Lower lobe of right lung (tissue), 2 donors: ENCODE measurements around the gene SCN2B. TPM values are rescaled to one million over a fixed set of nuclear protein-coding genes. Genes with fewer than 3 reads are reported as not detected.

Experiments
- ATAC-seq, 2 donors: fragments of 200-7000 bp; cut with Tn5 transposase; one replicate each; pipeline ENCODE4 v1.9.1; 2020 to 2022; ENCODE audit warnings: mild to moderate bottlenecking in 2 of 2, moderate library complexity in 2 of 2
- DNase-seq: peaks from one replicate; pipeline ENCODE4 v3.0.0-alpha.2; 2020
- H3K27ac ChIP-seq: fragments of 200-600 bp; one replicate; pipeline ENCODE4 v1.8.0; 2022
- H3K27me3 ChIP-seq: fragments of 200-600 bp; one replicate; pipeline ENCODE4 v1.8.0; 2022; ENCODE audit warnings: low read depth
- H3K36me3 ChIP-seq: fragments of 200-600 bp; one replicate; pipeline ENCODE4 v1.8.0; 2022; ENCODE audit warnings: mild to moderate bottlenecking
- H3K4me1 ChIP-seq: fragments of 200-600 bp; one replicate; pipeline ENCODE4 v1.8.0; 2022
- H3K4me3 ChIP-seq: fragments of 200-600 bp; one replicate; pipeline ENCODE4 v1.8.0; 2022; ENCODE audit warnings: mild to moderate bottlenecking
- H3K9me3 ChIP-seq: fragments of 200-600 bp; one replicate; pipeline ENCODE4 v1.8.0; 2022
- intact Hi-C: fragments of 100-400 bp; cut with DNase I; formaldehyde crosslinking; loops from one replicate; pipeline ENCODE4 v1.11.0; 2022
- total RNA-seq: library from RNA; stranded (reverse); fragmentation: NEBNext Ultra II Directional; extraction: Animal tissue kit (Norgen Biotek cat#: 25700); gene quantifications from one replicate; pipeline ENCODE4 v1.2.1, GENCODE V29; 2021
- TF ChIP-seq, protein P1 (sequence below): fragments of 200-600 bp; IDR thresholded peaks from one replicate; pipeline ENCODE4 v1.8.0; 2022; ENCODE audit warnings: antibody characterized with exemption, mild to moderate bottlenecking
- donor health status: DM: no; HTN: yes; CAD: no; lungs with severe emphysema.

Gene SCN2B
- total RNA-seq, 1 donor from 2014 or later, result 1.6 TPM

DNA sequence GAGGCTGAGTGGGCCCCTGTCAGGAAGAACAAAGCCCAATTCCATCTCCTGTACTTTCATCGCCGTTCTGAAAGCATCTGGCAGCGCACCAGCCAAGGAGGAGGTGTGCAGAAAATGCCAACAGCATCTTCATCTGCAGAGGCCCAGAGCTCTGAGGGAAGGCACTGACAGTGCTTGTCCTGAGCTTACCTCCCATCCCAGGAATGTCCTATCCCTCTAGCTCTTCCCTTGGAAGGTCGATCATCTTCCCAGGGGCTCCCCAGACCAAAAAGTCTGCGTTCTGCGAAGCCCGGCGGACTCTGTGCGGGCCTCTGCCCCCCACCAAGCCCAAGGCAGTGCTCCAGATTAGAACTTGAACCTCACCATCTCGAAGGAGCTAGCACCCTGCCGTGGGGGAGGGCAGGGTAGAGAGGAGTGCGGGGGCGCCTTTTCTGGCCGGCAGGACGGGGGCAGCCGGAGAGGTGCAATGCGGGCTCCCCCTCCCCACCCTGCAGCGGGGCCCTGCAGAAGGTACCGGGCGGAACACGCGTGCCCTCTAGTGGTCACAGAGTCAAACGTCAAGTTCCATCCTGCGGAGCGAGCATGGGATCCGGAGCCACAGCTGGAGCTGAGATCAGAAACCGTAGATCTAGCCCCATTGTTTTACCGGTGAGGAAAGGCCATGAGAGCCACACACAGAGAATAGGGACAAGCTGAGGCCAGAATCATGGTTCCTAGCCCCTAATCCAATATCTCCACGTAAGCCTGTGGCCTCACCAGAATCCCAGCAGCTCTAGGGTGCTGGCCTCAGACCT is 5.0 kb downstream of the SCN2B start:
- peaks cover 23% of the 10 kb centered on the region for H3K4me1 ChIP-seq
- H3K4me3 ChIP-seq, result no peak overlapping the region
- no peak overlapping the region for H3K27ac ChIP-seq
- ATAC-seq, result peak; percentile 82 to 86
- intact Hi-C loops, result no loop called here
- H3K9me3 ChIP-seq, result no peaks in the 10 kb centered on the region
- TF ChIP-seq, protein P1, sequence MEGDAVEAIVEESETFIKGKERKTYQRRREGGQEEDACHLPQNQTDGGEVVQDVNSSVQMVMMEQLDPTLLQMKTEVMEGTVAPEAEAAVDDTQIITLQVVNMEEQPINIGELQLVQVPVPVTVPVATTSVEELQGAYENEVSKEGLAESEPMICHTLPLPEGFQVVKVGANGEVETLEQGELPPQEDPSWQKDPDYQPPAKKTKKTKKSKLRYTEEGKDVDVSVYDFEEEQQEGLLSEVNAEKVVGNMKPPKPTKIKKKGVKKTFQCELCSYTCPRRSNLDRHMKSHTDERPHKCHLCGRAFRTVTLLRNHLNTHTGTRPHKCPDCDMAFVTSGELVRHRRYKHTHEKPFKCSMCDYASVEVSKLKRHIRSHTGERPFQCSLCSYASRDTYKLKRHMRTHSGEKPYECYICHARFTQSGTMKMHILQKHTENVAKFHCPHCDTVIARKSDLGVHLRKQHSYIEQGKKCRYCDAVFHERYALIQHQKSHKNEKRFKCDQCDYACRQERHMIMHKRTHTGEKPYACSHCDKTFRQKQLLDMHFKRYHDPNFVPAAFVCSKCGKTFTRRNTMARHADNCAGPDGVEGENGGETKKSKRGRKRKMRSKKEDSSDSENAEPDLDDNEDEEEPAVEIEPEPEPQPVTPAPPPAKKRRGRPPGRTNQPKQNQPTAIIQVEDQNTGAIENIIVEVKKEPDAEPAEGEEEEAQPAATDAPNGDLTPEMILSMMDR, result peak; percentile 92
- no peaks in the 10 kb centered on the region for H3K36me3 ChIP-seq
- no peaks in the 10 kb centered on the region for H3K27me3 ChIP-seq
- DNase-seq, result peak; percentile 82

DNA sequence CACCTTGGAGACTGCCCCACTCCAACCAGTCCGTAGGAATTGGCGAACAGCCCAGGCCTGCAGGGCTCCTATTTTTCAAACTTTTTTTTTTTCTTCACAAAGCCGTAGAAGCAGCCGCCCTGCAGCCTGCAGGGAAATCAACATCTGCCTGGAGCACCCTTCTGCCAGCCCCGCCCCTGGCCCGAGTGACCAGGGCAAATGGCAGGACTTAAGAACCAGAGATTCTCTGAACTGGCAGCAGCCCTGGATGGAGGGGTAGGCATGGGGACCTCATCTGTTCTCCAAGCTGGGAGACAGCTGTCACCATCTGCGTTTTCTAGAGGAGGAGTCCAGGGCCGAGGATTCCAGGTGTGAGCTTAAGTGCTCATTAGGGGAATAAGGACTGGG is 5.6 kb downstream of the SCN2B start:
- TF ChIP-seq, protein P1, result no peak
- ATAC-seq (peak in 1 of 2 donors; percentile 4), DNase-seq (no peak)
- intact Hi-C loops, result no loop called here
- no peak overlapping the region for H3K27ac ChIP-seq
- H3K9me3 ChIP-seq, result no peaks in the 10 kb centered on the region
- H3K4me3 ChIP-seq, result no peak overlapping the region
- peaks cover 22% of the 10 kb centered on the region for H3K4me1 ChIP-seq
- H3K27me3 ChIP-seq, result no peaks in the 10 kb centered on the region
- no peaks in the 10 kb centered on the region for H3K36me3 ChIP-seq

DNA sequence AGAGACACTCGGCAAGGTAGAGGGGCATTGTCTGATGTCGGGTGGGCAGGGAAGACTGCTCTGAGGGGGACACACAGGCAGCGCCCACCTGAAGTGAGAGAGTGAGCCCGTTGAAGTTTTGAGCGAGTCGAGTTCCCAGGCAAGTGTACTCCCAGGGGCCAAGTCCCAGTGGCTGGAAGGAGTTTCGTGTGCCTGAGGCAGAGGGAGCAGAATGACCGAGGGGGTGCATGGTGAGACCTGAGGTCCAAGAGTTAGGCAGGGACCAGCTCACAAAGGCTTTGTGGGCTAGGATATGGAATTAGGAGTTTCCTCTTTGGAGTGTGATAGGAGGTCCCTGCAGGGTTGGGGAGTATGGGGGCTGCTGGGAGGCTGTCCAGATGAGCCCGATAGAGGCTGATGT is 6.2 kb downstream of the SCN2B start:
- ATAC-seq (no peak), DNase-seq (no peak)
- Histone ChIP-seq H3K4me3 (no peak overlapping the region), H3K4me1 (peaks cover 16% of the 10 kb centered on the region), H3K27me3 (no peaks in the 10 kb centered on the region), H3K36me3 (no peaks in the 10 kb centered on the region), H3K9me3 (no peaks in the 10 kb centered on the region), H3K27ac (no peak overlapping the region)
- intact Hi-C loops, result no loop called here
- TF ChIP-seq, protein P1, result no peak

DNA sequence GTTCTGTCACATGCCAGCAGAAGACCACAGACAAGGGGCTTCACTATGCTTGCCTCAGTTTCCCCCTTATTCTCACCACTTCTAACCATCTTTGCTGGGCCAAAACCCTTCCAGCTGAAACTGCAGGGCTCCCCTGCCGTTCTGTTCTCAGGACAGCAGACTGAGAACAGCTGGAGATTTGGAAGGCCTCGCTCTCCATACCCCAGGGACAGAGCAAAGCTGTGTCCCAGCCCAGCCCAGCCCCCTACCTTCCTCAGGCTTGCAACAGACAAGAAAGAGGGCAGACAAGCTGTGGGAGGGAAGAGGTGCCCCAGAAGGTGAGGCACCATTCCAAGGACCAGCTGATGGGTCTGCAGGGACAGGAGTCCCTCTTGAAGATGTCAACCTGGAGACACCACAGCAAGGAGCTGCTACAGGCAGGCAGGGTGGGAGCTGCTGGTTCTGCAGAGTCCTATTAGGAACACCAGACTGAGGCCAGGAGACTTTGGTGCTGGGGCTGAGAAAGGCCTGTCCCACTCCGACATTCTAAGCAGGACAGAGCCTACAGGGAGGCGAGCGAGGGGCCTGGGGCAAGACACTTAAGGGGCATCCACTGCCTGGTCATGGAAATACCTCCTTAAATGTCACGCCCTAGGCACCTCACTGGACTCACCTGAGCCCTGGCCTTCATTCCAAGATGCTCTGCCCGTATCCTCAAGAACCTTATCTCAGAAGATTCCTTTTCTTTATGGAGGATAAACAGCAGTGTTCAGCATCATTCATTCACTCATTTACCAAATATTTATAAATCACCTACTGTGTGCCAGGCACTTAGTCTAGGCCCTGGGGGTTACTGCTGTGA is 6.9 kb downstream of the SCN2B start:
- intact Hi-C loops, result no loop called here
- no peaks in the 10 kb centered on the region for H3K36me3 ChIP-seq
- H3K9me3 ChIP-seq, result no peaks in the 10 kb centered on the region
- H3K27ac ChIP-seq, result no peak overlapping the region
- no peak for ATAC-seq
- no peak overlapping the region for H3K4me3 ChIP-seq
- peaks cover 9% of the 10 kb centered on the region for H3K4me1 ChIP-seq
- DNase-seq, result no peak
- H3K27me3 ChIP-seq, result no peaks in the 10 kb centered on the region
- TF ChIP-seq, protein P1, result no peak

DNA sequence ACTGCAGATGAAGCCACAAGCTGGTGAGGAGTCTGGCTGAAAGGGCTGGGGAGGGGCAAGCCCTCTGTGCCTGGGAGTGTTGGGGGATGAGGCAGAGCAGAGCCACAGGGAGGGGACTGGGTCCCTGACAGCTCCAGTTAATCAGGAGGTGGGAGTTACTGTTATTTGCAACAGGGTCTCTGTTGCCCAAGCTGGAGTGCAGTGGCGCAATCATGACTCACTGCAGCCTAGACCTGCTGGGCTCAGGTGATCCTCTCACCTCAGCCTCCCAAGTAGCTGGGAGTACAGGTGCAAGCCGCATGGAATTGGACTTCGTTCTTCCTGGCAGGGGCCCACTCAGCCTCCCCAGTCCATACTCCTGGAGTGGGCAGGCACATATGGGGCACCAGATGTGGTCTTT is 7.7 kb downstream of the SCN2B start:
- Histone ChIP-seq H3K4me3 (no peak overlapping the region), H3K27ac (no peak overlapping the region), H3K4me1 (peaks cover 8% of the 10 kb centered on the region), H3K27me3 (no peaks in the 10 kb centered on the region), H3K9me3 (no peaks in the 10 kb centered on the region), H3K36me3 (no peaks in the 10 kb centered on the region)
- TF ChIP-seq, protein P1, result no peak
- no peak for ATAC-seq
- intact Hi-C loops, result no loop called here
- no peak for DNase-seq
